ENCODE data around the gene UCKL1.

- TF ChIP-seq CTCF (conservative IDR thresholded peaks at IDR 0.05): no peak
- TF ChIP-seq EZH2 (IDR thresholded peaks at IDR 0.05; ENCODE audit: low read depth): no peak
Measured at GRCh38 chr20:63892402-63892801, 63.8 kb downstream of the UCKL1 start.

All from PC-9 (cell line).